ENCODE results near the gene VPS4A.
"Not testable (repeated sequence)": the region's sequence is repeated elsewhere in the genome, so short reads cannot be mapped to it uniquely, and the experiment has no call there.

Gene VPS4A

DNA sequence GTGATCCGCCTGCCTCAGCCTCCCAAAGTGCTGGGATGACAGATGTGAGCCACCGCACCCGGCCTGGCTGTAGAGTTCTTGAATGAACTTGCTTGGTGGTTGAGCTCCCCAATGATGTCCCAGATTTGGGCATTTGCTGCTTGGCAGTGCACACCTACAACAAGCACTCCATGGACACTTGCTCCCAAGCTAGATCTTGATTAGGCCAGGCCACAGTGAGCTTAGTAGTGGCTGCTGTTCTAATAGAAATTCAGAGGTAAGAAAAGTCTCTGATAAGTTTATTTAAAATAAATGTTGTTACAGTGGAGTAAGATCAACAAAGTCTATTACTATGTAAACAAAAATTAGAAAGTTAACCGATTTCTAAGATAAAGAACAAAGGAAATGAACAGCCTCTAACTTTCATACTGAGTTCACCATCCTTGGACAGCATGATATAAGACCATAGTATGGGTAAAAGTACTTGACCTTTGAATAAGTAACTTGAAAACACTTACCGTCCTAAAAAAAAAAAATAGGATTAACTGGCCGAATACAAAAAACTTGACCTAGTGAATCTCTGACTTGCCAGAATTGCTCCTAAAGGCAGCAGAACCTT is 39.5 kb downstream of the VPS4A start:
- Histone ChIP-seq H3K4me1 (ENCODE audit: insufficient read depth, low read length, poor library complexity, severe bottlenecking) (no peaks in the 10 kb centered on the region), H4K20me1 (ENCODE audit: insufficient read depth, low read length, poor library complexity, severe bottlenecking) (no peaks in the 10 kb centered on the region), H3K9ac (ENCODE audit: low read depth, low read length, poor library complexity, severe bottlenecking) (no peak overlapping the region), H3K79me2 (ENCODE audit: insufficient read depth, low read length) (no peaks in the 10 kb centered on the region), H3K27me3 (ENCODE audit: insufficient read depth, low read length, poor library complexity, severe bottlenecking) (no peaks in the 10 kb centered on the region), H3K9me3 (ENCODE audit: insufficient read depth, low read depth, low read length) (no peaks in the 10 kb centered on the region), H3K4me2 (ENCODE audit: low read depth, low read length, poor library complexity, severe bottlenecking) (no peak overlapping the region), H3K9me2 (replicated peaks; ENCODE audit: low read depth, low read length) (no peaks in the 10 kb centered on the region), H3K4me3 (ENCODE audit: low read length, poor library complexity, severe bottlenecking) (no peak overlapping the region), H2AFZ (ENCODE audit: low read length) (no peak overlapping the region), H3K36me3 (ENCODE audit: insufficient read depth, low read length) (peaks cover under 1% of the 10 kb centered on the region; the same call in 1 of the 2 replicates), H3F3A (ENCODE audit: low read depth) (no peaks in the 10 kb centered on the region)
- TF ChIP-seq EZH2phosphoT487 (IDR thresholded peaks at IDR 0.05; ENCODE audit: borderline replicate concordance), result no peak
- TF ChIP-seq, protein P1, sequence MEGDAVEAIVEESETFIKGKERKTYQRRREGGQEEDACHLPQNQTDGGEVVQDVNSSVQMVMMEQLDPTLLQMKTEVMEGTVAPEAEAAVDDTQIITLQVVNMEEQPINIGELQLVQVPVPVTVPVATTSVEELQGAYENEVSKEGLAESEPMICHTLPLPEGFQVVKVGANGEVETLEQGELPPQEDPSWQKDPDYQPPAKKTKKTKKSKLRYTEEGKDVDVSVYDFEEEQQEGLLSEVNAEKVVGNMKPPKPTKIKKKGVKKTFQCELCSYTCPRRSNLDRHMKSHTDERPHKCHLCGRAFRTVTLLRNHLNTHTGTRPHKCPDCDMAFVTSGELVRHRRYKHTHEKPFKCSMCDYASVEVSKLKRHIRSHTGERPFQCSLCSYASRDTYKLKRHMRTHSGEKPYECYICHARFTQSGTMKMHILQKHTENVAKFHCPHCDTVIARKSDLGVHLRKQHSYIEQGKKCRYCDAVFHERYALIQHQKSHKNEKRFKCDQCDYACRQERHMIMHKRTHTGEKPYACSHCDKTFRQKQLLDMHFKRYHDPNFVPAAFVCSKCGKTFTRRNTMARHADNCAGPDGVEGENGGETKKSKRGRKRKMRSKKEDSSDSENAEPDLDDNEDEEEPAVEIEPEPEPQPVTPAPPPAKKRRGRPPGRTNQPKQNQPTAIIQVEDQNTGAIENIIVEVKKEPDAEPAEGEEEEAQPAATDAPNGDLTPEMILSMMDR (conservative IDR thresholded peaks at IDR 0.05; ENCODE audit: low read length), result no peak

DNA sequence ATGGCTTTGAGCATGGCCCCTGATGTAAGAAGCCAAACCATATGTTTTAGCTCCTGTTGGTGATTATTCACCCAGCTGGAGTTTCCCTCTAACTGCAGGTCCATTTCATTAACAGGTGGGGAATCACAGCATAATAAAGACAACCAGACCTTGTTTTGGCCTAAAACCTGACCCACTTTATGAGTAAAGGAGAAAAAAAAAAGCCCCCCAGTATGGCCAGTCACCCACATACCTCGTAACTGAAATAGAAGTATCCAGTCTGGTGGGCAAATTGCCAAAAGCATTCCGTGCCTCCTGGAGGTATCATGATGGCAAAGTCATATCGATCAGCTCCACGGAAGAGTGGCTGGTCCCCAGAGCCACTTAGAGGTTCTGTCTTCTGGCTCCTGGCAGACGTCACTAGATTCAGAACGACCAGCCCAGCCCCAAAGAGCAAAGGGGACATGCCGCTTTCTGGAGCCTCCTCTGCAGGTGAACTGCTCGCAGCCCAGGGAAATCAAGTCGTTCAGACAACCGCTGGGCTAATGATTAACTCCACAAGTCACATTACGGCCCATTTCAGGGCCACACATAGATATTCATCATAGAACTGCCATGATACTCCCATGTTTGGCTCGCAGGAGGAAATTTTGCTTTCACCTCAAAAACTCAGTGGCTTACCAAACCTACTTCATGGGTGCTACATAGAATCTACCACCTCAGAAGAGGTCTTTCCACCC is 40.3 kb downstream of the VPS4A start, which contains the start of gene TMED6:
Gene TMED6, minus strand, starts transcription at position 478 of the 719 bp plus-strand sequence. Its CDS starts 33 bp downstream, at position 445.
- Histone ChIP-seq H3K4me2 (ENCODE audit: low read depth, low read length, poor library complexity, severe bottlenecking) (no peak within 1 kb of the TSS), H3K9me2 (replicated peaks; ENCODE audit: low read depth, low read length) (no peaks in the 10 kb centered on the region), H3K4me1 (ENCODE audit: insufficient read depth, low read length, poor library complexity, severe bottlenecking) (no peaks in the 10 kb centered on the region), H3F3A (ENCODE audit: low read depth) (no peaks in the 10 kb centered on the region), H3K9ac (ENCODE audit: low read depth, low read length, poor library complexity, severe bottlenecking) (no peak within 1 kb of the TSS), H2AFZ (ENCODE audit: low read length) (no peak within 1 kb of the TSS), H4K20me1 (ENCODE audit: insufficient read depth, low read length, poor library complexity, severe bottlenecking) (no peaks in the 10 kb centered on the region), H3K9me3 (ENCODE audit: insufficient read depth, low read depth, low read length) (no peaks in the 10 kb centered on the region), H3K27me3 (ENCODE audit: insufficient read depth, low read length, poor library complexity, severe bottlenecking) (no peaks in the 10 kb centered on the region), H3K4me3 (ENCODE audit: low read length, poor library complexity, severe bottlenecking) (no peak within 1 kb of the TSS), H3K36me3 (ENCODE audit: insufficient read depth, low read length) (peaks cover 4% of the 10 kb centered on the region; the same call in 1 of the 2 replicates), H3K79me2 (ENCODE audit: insufficient read depth, low read length) (no peaks in the 10 kb centered on the region)
- TF ChIP-seq, protein P1 (conservative IDR thresholded peaks at IDR 0.05; ENCODE audit: low read length), result no peak
- no peak for TF ChIP-seq EZH2phosphoT487 (IDR thresholded peaks at IDR 0.05; ENCODE audit: borderline replicate concordance)

GRCh38 chr16:69360070-69360469 is 48.9 kb downstream of the VPS4A start:
- not testable (repeated sequence) for H3K9ac ChIP-seq (ENCODE audit: low read depth, low read length, poor library complexity, severe bottlenecking); H3K4me2 ChIP-seq (ENCODE audit: low read depth, low read length, poor library complexity, severe bottlenecking); H3K79me2 ChIP-seq (ENCODE audit: insufficient read depth, low read length); H3K9me3 ChIP-seq (ENCODE audit: insufficient read depth, low read depth, low read length); H4K20me1 ChIP-seq (ENCODE audit: insufficient read depth, low read length, poor library complexity, severe bottlenecking); H3K27me3 ChIP-seq (ENCODE audit: insufficient read depth, low read length, poor library complexity, severe bottlenecking); H3K4me1 ChIP-seq (ENCODE audit: insufficient read depth, low read length, poor library complexity, severe bottlenecking); H2AFZ ChIP-seq (ENCODE audit: low read length); H3F3A ChIP-seq (ENCODE audit: low read depth); H3K9me2 ChIP-seq (replicated peaks; ENCODE audit: low read depth, low read length); H3K4me3 ChIP-seq (ENCODE audit: low read length, poor library complexity, severe bottlenecking)
- H3K36me3 ChIP-seq (ENCODE audit: insufficient read depth, low read length), result peaks cover 13% of the 10 kb centered on the region; the same call in 1 of the 2 replicates

All from Loucy (cell line).